HG03064 (cell line): ENCODE measurements around the gene MANBA.

ENCODE experiments used
- ATAC-seq: cut with Tn5 transposase; IDR thresholded peaks from one replicate; pipeline ENCODE4 v1.9.1; 2021; ENCODE audit warnings: low read depth; ENCODE audit not compliant: unreplicated experiment

The MANBA gene

DNA sequence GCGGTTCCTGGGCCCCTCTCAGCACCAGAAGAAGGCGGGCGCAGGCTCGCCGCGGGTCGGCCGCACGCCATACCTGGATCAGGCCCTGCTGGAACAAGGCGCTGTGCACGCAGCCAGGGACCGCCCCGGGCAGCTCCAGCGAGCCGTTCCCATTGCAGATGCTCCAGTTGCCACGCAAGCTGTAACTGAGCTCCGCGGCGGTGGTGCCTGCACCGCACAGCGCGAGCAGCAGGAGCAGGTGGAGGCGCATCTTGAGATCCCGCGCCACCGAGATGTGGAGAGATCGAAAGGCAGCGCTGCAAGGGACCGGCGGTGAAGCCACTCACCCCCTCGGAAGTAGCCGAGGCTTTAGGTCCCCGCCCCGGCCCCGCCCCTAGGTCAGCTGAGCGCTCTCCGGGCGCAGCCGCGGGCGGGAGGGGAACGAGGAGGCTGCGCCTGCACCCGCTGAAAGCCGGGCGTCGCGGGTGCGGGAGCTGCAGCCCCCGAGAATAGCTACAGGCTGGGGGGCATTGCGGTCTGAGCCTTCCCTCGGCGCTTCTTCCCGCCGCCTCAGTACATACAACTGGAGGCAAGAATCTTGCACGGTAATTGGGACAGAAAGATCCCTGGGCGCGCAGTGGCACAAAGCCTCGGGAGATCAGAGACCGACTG lies at the start of gene MANBA:
Gene MANBA, minus strand, starts transcription at position 324 of the 651 bp plus-strand sequence. Its CDS starts 74 bp downstream, at position 250.
- peak; percentile 94 for ATAC-seq

DNA sequence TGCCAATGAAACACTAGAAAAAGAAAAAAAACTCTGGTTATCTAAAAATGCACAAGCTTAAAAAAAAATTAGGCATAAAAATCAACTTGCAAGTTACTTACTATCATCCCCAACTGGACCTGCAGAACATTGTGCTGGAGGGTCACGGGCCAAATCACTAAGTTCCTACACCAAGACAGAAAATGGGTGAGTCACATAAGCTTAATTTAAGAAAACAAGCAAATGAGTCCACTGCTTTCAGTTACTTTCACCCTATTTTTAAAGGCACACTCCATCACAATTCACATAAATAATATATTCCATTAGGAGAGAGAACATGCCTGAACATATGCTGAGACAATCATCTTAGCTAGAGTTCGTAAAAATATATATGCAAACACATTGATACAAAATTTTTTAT lies 48.9 kb upstream of the MANBA start:
- ATAC-seq: no peak

DNA sequence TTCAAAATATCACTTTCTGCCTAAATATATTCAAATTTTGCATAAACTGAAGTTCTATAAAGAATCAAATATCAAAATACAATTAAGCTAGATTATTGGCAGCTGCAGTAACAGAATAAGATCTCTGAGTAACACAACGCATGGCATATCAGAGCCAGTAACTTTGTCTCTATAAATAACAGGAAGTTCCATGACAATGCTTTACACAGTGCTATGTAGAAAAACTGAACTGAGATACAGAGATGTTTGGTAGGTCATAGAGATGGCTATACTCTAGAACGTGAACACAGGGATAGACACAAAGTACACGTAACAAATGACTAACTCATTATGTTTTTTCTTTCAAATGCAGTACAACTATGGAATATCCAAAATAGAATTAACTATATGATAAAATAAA lies 48.4 kb upstream of the MANBA start:
- ATAC-seq: no peak

DNA sequence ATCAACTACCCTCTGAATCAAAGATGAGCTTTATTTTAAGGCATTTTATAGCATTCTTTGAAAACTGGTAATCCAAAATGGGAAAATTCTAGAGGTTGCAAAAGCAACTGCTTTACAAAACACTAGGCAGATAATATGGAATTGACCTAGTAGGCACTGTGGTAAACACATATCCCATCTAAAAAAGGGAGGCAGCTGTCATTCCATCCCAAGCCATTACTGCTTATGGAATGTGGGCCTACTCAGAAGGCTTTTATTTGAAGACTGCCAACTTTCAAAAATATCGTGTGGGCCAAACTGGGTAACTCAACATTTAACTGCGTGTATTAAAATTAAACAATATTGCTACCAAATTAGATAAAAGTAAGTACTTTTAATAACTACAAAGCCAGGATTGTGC lies 47.2 kb upstream of the MANBA start:
- no peak for ATAC-seq

DNA sequence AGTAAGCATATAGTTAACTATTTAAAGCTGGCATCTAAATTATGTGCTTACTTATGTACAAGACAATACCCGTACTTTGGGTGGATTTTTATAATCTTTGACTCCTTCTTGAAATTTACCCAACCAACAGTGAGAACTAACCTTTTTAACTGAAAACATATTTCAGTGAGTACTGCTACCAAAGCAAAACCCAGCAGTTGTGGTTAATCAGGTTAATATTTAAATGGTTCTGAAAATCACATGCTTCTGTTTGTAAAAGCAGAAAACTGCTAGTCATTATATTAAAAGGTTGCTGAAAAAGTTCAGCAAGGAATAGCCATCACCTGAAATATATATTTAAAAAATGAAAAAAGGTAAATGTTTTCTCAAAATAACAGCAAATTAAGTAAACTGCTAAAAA lies 46.6 kb upstream of the MANBA start:
- peak; percentile 56 for ATAC-seq

DNA sequence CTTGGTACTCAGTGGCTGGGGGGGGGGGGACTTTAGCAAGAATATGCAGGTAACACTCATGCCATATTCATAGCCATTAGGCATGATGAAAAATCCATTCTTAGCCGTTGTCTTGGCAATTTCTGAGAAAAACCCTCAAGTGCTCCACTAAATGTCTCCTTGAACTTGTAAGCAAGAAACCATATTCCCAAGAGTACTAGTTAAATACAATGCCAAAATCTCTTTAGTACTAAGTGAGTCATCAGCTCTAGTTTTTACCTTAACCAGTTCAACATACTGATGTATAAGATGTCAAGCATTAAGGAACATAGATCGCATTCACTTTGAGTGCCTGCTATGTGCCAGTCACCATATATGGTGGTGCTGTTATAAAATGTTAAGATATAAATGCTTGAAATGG lies 39.0 kb upstream of the MANBA start:
- ATAC-seq: no peak

DNA sequence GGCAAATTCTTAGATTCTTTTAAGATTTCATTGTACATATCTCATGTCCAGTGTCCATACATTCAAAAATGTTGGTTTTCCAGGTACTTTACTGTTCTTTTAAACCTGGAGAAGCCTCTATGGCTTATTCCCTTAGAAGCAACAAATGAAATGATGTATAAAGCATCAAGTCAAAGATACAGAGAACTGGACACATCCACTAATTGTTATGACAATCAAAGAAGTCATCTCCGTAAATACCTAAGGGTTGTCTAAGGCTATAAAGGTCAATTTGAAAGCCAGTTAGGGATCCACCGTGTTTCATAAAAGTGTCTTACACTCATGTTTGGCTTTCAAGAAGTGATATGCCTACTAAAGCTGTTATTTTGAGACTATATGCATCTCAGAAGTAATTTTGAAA lies 34.2 kb upstream of the MANBA start:
- no peak for ATAC-seq

DNA sequence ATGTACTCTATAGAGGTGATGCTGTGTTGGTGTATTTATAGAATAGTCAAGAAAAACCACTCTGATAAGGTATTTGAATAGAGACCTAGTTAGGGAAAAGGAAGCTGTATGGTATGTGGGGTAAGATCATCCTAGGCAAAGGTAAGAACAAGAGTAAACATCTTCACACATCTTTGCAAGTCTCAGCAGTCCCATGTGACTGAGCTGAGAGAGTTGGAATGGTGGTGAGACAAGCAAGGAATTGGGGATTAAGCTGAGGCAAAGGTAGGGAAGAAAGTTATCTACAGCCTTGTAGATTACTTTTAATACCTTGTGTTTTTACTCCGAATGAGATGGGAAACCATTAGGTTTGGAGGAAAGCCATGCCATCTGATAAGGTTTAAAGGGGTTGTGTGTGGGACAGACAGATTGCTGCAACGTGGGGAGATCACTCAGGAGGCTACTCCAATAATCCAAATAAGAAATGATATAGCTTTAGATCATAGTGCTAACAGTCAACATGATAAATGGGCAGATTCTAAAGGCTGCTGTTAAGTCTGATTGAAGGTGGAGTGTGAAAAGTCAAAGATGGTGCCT lies 31.7 kb upstream of the MANBA start:
- no peak for ATAC-seq

DNA sequence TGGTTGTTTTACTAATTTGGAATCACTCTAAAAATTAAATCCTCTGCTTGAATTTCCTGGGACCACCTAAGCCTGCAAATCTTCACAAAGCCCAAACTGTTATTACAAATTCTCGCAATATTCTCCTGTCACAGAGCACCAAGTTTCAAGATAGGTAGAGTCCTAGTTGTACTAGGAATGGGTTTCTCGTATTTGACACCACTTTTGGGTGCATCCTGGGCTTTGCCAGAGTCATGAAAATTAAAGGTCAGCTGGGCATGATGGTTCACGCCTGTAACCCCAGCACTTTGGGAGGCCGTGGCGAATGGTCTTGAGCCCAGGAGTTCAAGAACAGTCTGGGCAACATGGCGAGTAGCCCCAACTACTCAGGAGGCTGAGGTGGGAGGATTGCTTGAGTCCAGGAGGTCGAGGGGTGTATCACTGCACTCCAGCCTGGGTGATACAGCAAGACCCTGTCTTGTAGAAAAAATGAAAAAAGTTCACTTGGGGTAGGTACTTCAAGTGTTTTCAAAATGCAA lies 30.6 kb upstream of the MANBA start:
- no peak for ATAC-seq

DNA sequence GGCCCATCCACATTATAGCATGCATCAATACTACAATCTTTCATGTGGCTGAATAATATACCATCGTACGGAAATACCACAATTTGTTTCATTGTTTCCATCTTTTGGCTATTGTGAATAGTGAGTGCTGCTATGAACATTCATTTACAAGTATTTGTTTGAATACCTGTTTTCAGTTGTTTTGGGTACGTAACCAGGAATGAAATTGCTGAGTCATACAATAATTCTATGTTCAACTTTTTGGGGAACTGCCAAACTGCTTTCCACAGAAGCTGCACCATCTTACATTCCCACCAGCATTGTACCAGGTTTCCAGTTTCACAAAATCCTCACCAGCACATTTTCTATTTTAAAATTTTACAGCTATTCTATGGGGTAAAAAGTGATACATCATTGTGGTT lies 28.5 kb upstream of the MANBA start:
- no peak for ATAC-seq

DNA sequence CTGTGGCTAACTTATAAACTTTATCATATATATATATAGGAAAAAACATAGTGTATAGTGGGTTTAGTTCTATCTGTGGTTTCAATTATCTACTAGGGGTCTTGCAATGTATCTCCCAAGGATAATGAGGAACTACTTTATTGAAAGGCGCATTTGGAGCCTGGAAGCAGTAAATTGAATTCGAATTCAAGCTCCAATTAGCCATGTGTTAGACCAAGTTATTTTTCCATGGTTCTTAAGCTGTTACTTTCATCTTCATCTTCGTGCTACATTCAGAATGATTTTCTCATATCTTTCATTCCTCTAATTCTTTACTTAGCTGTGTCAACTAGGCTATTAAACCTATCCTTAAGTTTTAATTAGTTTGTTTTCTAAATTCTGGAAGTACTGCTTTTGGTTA lies 27.2 kb upstream of the MANBA start:
- no peak for ATAC-seq

DNA sequence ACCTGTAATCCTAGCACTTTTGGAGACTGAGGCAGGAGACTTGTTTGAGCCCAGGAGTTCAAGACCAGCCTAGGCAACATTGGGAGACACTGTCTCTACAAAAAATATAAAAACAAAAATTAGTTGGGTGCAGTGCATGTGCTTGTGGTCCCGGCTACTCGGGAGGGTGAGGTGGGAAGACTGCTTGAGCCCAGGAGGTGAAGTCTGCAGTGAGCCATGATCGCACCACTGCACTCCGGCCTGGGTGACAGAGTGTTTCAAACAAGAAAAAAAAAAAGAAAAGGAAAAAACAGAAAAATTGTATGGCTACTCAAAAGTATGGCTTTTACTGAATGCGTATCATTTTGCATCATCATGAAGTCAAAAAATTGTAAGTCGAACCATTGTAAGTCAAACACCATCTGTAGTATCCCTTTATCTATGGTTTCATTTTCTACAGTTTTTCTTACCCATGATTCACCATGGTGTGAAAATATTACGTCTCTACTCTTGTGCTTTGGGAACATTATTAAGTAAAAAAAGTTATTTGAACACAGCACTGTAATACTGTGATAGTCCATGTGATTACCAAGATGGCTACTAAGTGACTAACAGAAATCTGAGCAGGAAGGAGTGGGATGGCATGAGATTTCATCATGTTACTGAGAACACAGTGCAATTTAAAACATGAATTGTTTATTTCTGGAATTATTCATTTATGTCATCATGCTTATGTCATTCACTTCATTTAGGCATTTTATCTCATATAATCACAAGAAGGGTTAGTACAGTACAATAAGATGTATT lies 26.5 kb upstream of the MANBA start:
- no peak for ATAC-seq

DNA sequence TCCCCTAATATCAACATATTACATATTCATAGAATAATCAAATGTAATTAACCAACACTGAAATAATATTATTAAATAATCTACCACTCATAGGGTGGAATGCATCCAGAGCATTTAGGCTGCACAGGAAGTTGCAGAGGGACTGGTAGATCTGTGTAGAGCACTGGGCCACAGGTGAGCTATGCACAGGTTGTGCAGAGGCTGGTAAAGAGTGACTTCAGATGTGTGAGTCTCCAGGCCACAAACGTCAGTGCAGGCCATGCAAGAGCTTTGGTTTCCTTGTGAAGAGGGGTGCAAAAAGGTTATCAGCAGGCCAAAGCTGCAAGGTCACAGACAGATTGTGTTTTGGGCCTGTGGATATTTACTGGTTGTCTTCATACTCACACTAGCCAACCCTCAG lies 25.5 kb upstream of the MANBA start:
- ATAC-seq: no peak

DNA sequence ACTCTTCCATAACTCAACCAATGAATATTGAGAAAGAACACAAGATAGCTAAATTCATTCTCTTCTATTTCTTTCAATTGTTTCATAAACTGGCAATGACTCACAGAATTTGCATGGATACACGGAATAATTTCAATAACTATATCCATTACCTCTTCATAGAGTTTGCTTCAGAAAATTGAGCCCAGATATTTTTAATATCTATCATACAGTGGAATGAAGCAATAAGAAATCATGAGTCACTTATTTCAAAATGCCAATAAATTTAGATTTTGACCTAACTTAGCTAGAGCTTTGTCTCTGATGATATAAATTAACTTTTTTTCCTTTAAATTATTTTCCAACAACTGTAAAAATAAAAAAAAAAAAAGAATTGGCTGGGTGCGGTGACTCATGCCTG lies 22.2 kb upstream of the MANBA start:
- ATAC-seq: no peak

DNA sequence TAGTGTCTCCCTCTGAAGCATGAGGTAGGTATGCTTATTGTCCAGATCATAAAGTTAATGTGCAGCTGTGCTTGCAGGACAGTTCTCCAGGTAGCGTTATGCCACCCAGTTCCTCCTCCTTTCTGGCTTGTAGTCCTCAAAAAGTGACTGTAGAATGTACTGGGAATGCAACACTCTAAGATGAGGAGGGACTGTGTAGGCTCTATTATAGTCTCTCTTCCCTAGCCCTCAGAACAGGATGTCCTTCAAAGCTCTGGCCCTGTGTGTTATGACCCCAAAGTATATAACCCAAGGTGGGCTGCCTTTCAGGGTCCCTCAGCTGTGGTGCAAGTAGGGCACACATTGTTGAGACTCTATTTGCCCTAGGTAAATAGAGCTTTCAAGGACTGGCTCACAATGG lies 20.8 kb upstream of the MANBA start:
- no peak for ATAC-seq

DNA sequence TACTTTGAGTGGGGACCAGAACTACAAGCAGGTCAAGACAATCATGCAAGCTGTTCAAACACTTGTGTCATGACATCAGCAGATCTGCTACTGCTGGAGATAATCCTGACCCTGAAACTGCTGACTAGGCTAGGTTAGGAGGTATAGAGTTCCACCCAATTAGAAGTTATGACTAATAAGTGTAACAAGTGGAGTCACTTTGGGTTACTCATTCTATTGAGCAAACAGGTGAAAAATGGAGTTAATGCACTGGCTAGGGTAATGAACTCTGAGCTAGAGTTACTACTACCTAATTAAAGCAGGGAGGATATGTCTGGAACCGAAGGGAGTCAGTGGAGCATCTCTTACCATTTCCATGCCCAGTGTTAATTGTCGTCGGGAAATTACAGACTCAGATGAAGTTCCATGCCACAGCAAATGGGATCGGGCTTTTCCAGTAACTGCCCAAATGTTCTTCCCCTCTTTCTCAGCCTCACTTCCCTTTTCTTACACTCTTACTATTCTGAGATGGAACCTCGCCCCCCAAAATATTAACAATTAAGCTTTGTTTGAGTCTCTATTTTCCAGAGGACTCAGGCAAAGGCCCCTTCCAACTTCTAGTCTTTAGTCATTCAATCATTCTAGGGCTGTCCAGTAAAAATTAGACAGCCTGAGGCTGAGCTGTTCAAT lies 19.8 kb upstream of the MANBA start:
- no peak for ATAC-seq

DNA sequence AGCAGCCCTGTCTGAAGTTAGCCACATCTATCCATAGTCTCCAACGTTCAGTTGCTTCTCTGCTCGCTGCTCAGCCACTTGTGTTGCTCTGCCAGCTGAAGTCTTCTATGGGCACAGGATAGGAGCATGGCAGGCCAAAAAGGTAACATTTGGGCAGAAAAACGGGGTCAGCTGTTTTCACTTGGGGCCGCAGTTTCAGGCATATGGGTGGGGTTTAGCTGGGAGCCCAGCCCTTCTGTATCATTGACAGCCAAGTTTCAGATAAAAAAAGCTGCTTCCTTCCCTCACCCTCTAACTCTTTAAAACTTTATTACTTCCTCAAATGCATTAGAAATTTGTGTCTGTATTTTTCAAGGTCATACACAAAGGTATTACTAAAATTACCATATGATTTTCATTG lies 18.4 kb upstream of the MANBA start:
- no peak for ATAC-seq

DNA sequence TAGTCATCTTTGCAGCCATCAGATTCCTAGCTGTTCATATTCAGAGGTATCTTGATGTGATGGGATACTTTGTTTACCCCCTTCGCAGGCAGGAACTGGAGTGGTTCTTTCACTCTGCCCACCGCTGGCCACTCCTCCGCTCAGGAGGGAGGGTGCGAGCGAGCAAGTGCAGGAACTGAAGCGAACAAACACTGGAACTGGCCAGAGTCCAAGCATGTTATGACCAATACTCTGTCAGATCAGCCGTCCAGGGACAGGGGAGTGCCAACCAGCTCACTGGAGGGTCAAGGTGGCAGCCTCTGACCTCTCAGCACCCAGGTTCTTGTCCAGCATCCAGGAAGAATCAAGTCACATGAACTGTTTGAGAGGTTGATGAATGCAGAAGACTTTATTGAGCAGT lies 18.0 kb upstream of the MANBA start:
- ATAC-seq: no peak

DNA sequence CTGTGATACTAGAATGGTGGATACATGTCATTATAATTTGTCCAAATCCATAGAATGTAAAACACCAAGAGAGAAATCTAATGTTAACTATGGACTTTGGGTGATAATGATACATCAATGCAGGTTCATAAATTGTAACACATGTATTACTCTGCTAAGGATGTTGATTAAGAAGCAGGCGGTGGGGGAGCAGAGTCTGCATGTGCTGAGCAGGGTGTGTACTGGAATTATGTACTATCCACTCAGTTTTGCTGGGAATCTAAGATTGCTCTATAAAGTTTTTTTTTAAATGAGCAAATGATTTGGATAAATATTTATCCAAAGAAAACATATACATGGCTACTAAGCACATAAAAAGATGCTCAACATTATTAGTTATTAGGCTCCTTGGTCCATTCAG lies 15.0 kb upstream of the MANBA start:
- no peak for ATAC-seq

DNA sequence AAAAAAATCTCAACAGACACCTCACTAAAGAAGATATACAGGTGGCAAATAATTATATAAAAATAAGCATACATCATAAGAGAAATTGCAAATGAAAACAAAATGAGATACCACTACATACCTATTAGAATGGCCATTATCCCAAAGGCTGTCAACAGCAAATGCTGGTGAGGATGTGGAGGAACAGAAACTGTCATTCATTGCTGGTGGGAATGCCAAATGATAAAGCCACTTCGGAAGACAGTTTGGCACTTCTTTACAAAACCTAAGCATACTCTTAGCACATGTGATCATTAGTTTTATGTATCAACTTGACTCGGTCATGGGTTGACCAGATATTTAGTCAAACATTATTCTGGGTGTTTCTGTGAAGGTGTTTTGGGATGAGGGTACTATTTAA lies 13.5 kb upstream of the MANBA start:
- ATAC-seq: no peak

DNA sequence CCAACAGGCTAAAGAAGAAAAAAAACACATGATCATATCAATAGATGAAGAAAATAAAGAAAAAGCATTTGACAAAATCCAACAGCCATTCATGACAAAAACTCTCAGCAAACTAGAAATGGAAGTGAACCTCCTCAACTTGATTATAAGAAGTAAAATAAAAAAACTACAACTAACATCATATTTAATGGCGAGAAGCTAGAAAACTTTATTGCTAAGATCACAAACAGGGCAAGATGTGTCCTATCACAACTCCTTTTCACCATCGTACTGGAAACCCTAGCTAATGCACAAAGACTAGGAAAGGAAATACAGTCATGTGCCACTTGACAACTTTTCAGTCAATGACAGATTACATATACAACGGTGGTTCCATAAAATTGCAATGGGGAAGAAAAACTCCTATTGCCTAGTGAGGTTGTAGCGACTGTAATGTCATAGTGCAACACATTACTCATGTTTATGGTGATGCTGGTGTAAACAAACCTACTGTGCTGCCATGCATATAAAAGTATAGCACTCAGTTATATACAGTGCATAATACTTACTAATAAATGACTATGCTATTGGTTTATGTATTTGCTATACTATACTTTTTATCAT lies 12.1 kb upstream of the MANBA start:
- ATAC-seq: no peak
